Suppressor macrophage (primary cell): ENCODE results near the gene TPO.
A peak's percentile ranks its signal among the peaks of the same experiment; 100 is the strongest.
"Not testable (repeated sequence)": the region's sequence is repeated elsewhere in the genome, so short reads cannot be mapped to it uniquely, and the experiment has no call there.

Experiments
- DNase-seq, 4 experiments: peaks; one replicate each; pipeline ENCODE4 v3.0.0-alpha.2; 2020 to 2022
- total RNA-seq, 17 experiments: gene quantifications; one replicate each; lab custom pipeline; 2026; ENCODE audit warnings: mixed read lengths in 6 of 17, inconsistent platforms in 3 of 17; lab: John Stamatoyannopoulos, UW

Gene TPO
- 0 to 4.2 (median 0) reads per million in 17 experiments for total RNA-seq

GRCh38 chr2:1413156-1413710 lies at the start of gene TPO:
Gene TPO (plus strand): TSS chr2:1413463. CDS start chr2:1414409, 946 bp downstream.
- no peak for DNase-seq

GRCh38 chr2:1366546-1367134 lies 46.6 kb upstream of the TPO start:
- DNase-seq, result peak; percentile 70 to 81 (median 74)

GRCh38 chr2:1367601-1368000 lies 45.7 kb upstream of the TPO start:
- DNase-seq, result no peak

GRCh38 chr2:1369905-1370304 lies 43.4 kb upstream of the TPO start:
- no peak for DNase-seq

GRCh38 chr2:1370461-1370860 lies 42.8 kb upstream of the TPO start:
- no peak for DNase-seq

- no peak for DNase-seq
Measured at GRCh38 chr2:1371082-1371481, 42.2 kb upstream of the TPO start.

GRCh38 chr2:1373830-1374229 lies 39.4 kb upstream of the TPO start:
- no peak for DNase-seq

- DNase-seq, result no peak
Measured at GRCh38 chr2:1374287-1374686, 39.0 kb upstream of the TPO start.

GRCh38 chr2:1375794-1376193 lies 37.5 kb upstream of the TPO start:
- no peak for DNase-seq

GRCh38 chr2:1377473-1377872 lies 35.8 kb upstream of the TPO start:
- no peak for DNase-seq

- no peak for DNase-seq
Measured at GRCh38 chr2:1378456-1379150, 34.7 kb upstream of the TPO start.

GRCh38 chr2:1381644-1382043 lies 31.6 kb upstream of the TPO start:
- no peak for DNase-seq

GRCh38 chr2:1387954-1388725 lies 25.1 kb upstream of the TPO start:
- DNase-seq, result not testable (repeated sequence)

- DNase-seq, result not testable (repeated sequence)
Measured at GRCh38 chr2:1390118-1390517, 23.1 kb upstream of the TPO start.

GRCh38 chr2:1393321-1393720 lies 19.9 kb upstream of the TPO start:
- no peak for DNase-seq

- no peak for DNase-seq
Measured at GRCh38 chr2:1394709-1395408, 18.4 kb upstream of the TPO start.

GRCh38 chr2:1397350-1397749 lies 15.9 kb upstream of the TPO start:
- DNase-seq, result no peak

GRCh38 chr2:1398191-1398590 lies 15.1 kb upstream of the TPO start:
- no peak for DNase-seq

- peak in 3 of 4 experiments; percentile 5 to 7 (median 6) for DNase-seq
Measured at GRCh38 chr2:1400943-1401735, 12.1 kb upstream of the TPO start.

GRCh38 chr2:1402064-1402463 lies 11.2 kb upstream of the TPO start:
- no peak for DNase-seq

- DNase-seq, result no peak
Measured at GRCh38 chr2:1403565-1403964, 9.7 kb upstream of the TPO start.

GRCh38 chr2:1405124-1405523 lies 8.1 kb upstream of the TPO start:
- DNase-seq, result no peak
